VCaP (cell line): Measurements from ENCODE around the gene AP1M2.

ENCODE experiments used
- H3K27ac ChIP-seq: fragments of 450-650 bp; 2 replicates; pipeline ENCODE4 v1.5.1; 2017
- CTCF ChIP-seq: fragments of 450-650 bp; conservative IDR thresholded peaks from 2 replicates; pipeline ENCODE4 v1.5.1; 2017; ENCODE audit warnings: mild to moderate bottlenecking, moderate library complexity

Gene AP1M2

GRCh38 chr19:10611907-10612306, 24.8 kb upstream of the AP1M2 start:
- TF ChIP-seq CTCF, result no peak
- H3K27ac ChIP-seq, result no peak overlapping the region

GRCh38 chr19:10604460-10604980, 17.4 kb upstream of the AP1M2 start:
- no peak for TF ChIP-seq CTCF
- H3K27ac ChIP-seq, result peak overlapping the region; percentile 39

- no peak for TF ChIP-seq CTCF
- peak overlapping the region; percentile 39 for H3K27ac ChIP-seq
These were observed 16.9 kb upstream of the AP1M2 start for GRCh38 chr19:10603873-10604459.

- TF ChIP-seq CTCF, result no peak
- peak overlapping the region; percentile 39; the same call in 1 of the 2 replicates for H3K27ac ChIP-seq
These were observed 16.2 kb upstream of the AP1M2 start for GRCh38 chr19:10603084-10603872.

GRCh38 chr19:10602330-10603083, 15.4 kb upstream of the AP1M2 start:
- no peak for TF ChIP-seq CTCF
- H3K27ac ChIP-seq, result no peak overlapping the region; the same call in 1 of the 2 replicates

GRCh38 chr19:10601999-10602329, 14.9 kb upstream of the AP1M2 start:
- no peak overlapping the region for H3K27ac ChIP-seq
- TF ChIP-seq CTCF, result no peak

GRCh38 chr19:10600149-10600548, 13.0 kb upstream of the AP1M2 start:
- no peak overlapping the region for H3K27ac ChIP-seq
- TF ChIP-seq CTCF, result no peak
